HK-2 (cell line): Measurements from ENCODE around the gene FOLR1.

Experiments
- DNase-seq: peaks from one replicate; pipeline ENCODE4 v3.0.0-alpha.2; 2018; ENCODE audit not compliant: unreplicated experiment

FOLR1 gene

DNA sequence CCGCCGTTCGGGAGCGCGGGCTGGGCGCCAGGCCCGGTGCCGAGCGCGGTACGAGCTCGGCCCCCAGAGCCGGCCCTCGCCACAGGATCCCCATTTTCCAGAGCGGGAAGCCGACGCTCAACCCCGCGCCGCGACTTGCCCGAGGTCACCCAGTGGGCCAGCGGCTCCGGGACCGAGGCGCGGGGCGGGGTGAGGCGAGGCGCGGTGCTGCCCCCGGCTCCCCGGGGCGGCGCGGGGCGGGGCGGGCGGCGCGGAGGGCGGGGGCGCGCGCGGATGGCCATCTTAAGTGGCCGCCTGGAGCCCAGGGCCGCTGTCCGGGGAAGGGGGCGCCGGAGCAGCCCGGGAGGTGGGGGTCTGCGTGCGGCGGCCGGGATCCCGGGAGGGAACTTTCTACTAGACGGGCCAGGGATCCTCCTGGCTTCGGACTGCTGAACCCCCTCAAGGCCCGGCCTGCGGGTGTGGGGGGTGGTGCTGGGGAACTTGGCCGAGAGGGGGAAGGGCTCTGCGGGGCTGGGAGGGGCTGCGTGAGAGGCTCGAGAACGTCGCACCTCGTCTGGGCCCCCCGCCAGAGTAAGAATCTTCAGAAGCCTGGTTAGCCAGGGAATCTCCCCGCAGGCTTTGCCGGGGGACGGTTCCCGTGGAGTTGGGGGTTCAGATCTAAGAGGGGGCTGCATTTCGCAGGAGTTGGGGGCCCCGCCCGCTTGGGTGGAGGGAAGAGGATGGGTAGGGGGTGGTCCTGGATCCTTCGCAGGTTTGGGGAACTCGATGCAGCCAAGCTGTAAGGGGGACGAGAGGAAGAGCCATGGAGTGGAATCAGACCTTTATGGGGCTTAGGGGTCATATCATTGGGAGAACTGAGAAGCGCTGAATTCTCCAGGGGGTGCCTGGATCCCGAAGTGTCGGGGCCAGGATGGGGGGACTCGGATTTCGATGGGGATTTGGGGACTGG lies 31.9 kb downstream of the FOLR1 start:
- DNase-seq: peak; percentile 59

DNA sequence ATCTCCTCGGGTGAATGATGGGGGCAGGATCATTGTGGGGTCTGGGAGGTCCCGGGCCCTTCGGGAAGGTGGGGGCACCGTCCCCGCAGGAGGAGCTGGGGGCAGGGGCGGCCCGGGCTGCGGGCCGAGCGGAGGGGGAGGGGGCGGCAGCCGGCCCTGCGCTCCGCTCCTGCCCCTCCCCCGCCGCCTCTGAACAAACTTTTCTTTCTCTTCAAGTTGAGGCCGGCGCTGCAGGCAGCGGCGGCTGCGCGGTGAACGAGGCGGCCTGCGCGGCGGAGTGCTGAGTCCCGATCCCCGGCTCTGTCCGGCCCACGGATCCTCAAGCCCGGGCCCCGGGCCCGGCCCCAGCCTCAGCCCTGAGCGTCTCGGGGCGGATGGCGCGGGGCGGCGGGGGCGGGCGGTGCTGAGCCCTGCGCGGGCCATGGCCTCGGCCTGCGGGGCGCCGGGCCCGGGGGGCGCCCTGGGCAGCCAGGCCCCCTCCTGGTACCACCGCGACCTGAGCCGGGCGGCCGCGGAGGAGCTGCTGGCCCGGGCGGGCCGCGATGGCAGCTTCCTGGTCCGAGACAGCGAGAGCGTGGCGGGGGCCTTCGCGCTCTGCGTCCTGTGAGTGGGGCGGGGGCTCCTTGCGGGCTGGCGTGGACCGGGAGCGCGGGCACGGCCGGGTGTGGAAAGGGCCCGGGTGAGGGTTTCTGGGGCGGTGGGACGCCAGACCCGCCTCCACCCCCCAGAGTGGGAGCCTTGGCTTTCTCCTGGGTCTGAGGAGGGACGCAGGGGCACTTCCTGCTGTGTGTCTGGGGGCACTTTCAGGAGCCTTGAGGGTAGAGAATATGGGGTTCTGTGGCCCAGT lies 32.8 kb downstream of the FOLR1 start, which contains the start of gene INPPL1:
TSS of gene INPPL1 (plus strand) at position 204 of the 847 bp plus-strand sequence. CDS start at position 422, 218 bp downstream.
- peak; percentile 27 for DNase-seq

DNA sequence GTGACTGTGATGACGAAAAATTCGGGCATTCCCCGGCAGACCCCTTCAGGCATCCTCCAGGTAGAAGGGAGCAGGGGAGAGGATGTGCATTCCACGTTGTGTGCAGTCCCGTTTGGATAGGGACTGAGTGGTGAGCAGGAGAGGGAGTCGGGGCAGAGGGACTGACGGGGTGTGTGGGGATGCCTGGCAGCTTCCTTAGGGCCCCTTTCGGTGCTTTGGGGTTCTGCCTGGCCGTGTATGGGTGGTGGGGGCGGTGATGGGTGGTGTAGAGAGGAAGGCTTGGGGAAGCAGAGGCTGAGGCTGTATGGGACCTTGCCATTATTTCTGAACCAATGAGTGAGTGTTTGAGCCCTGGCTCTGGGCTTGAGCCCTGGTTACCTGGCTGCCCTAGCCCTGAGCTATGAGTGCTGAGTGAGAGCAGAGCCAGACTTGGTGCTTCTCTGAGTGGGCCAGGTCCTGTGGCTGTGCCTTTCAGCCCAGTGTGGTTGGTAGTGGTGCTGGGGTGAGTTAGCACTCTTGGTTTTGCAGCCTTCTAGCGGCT lies 33.5 kb downstream of the FOLR1 start:
- DNase-seq: peak; percentile 18

DNA sequence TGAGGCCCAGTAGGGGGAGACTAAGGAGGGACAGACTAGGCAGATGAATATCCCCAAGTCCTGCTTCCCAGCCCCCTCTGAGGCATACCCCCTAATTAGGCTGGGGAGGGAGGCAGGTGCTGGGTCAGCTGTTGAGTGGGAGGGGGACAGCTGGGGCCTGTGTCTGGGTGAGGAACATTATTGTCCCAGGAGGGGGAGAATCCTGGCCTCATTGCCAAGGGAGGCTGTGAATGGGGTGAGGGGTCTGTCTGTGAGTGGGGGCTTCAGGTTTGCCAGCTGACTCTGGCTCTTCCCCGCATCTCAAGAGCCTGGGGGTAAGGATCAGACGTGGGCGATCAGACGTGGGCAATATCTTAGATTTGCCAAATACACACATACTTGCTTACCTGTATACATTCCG lies 34.8 kb downstream of the FOLR1 start:
- no peak for DNase-seq

DNA sequence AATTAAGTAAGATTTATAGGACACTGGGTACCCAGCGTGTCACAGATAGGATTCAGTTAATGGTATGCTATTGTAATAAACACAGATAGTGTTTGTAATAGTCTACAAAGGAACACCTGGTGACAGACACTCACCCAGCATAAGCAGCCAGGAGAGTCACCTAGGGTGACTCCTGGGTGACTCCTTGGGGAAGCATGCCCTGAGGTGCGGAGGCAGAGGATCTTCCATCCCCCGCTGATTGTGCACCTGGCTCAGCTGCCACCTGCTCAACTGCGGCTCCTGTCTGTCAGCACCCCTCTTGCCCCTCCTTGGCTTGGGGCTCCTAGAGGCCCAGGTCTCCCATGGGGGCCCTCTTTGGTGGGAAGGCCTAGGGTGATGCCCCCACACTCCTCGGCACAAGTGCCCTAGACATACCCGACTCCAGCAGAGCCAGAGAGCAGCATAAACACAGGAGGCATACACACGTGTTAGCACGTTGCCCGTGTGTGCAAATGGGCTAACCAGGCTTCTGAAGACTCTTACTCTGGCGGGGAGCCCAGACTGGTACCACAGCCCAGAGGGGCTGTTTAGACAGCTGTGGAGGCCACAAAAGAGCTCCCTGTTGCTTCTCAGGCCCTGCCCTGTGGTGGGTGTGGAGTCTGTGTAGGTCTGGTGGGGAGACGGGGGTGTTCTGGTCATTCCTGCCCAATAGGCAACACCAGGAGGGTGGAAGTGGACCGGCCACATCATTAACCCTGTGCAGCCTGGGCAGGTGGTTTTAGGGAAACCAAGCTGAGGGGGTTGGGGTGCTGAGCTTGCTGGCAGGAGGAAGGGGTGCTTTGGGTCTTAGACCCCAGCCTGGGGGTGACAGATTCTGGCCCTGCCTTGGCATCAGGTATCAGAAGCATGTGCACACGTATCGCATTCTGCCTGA lies 35.6 kb downstream of the FOLR1 start:
- no peak for DNase-seq

DNA sequence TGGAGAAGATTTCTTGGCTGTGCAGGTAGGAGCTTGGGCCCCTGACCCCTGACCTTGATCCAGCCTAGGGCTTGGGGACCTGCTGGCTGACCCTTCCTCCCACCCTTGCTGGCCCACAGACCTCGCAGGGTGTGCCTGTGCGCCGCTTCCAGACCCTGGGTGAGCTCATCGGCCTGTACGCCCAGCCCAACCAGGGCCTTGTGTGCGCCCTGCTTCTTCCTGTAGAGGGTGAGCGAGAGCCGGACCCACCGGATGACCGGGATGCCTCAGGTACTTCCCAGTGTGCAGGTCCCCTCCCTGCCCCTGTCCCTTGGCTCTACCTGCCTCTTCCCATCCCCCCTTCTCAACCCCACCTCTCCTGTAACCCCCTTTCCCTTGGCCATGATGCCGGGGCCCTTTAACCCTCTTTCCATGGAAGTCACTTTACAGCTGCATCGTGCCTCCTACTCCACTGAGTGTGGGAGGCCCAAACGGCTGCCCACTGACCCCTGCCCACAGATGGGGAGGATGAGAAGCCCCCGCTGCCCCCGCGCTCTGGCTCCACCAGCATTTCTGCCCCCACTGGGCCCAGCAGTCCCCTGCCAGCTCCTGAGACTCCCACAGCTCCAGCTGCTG lies 36.4 kb downstream of the FOLR1 start:
- no peak for DNase-seq

DNA sequence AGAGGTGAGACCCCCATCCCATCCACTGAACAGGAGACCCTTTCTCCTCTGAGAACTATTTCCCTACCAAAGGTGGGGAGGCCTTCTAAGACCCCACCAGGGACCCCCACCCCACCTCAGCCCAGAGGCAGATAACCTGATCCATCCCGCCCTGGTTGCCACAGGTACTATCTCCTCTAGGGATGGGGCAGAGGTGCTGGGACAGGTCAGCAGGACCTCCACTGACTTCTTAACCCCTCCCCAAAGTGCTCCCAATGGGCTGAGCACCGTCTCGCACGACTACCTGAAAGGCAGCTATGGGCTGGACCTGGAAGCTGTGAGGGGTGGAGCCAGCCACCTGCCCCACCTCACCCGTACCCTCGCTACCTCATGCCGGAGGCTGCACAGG lies 36.9 kb downstream of the FOLR1 start:
- no peak for DNase-seq

DNA sequence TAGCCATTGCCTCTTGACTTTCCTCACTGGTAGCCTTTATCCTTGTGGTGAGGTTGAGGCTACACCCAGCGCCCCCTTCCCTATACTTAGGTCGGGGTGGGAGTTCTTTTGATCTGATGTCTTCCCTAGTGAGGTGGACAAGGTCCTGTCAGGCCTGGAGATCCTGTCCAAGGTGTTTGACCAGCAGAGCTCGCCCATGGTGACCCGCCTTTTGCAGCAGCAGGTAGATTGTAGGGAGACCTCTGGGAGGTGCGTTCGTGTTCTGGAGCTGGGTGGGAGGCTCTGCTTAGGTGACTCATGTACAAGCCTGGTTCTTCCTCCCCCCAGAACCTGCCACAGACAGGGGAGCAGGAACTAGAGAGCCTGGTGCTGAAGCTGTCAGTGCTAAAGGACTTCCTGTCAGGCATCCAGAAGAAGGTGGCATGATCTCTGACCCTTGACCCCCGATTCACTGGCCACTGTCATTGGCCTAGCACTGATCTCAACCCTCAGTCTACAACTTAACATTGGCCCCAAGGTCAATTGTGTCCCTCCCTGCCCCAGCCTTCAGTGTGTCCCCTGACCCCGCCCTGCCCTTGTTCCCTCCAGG lies 37.5 kb downstream of the FOLR1 start:
- DNase-seq: no peak

DNA sequence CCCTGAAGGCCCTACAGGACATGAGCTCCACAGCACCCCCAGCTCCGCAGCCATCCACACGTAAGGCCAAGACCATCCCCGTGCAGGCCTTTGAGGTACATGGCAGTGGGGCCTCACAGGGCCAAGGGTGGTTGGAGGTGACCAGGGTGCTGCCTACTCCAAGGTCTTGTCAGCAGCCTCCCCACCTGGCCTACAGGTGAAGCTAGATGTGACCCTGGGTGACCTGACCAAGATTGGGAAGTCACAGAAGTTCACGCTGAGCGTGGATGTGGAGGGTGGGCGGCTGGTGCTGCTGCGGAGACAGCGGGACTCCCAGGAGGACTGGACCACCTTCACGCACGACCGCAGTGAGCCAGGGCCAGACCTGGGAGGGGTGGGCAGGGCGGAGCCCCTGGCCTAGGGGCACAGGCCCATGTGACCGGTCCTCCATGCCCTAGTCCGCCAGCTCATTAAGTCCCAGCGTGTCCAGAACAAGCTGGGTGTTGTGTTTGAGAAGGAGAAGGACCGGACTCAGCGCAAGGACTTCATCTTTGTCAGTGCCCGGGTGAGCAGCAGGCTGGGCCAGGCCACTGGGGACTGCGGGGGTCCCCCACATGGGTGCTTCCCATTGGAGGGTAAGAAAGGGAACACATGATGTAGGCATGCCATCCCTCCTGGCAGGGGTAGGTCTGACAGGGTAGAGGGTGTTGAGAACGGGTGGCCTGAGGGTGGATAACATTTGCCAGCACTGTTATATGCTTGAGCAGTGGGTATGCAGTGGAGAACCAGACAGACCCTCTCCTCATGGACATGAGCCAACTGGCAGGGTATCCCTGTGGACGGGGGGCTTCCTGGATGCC lies 38.2 kb downstream of the FOLR1 start:
- DNase-seq: no peak

DNA sequence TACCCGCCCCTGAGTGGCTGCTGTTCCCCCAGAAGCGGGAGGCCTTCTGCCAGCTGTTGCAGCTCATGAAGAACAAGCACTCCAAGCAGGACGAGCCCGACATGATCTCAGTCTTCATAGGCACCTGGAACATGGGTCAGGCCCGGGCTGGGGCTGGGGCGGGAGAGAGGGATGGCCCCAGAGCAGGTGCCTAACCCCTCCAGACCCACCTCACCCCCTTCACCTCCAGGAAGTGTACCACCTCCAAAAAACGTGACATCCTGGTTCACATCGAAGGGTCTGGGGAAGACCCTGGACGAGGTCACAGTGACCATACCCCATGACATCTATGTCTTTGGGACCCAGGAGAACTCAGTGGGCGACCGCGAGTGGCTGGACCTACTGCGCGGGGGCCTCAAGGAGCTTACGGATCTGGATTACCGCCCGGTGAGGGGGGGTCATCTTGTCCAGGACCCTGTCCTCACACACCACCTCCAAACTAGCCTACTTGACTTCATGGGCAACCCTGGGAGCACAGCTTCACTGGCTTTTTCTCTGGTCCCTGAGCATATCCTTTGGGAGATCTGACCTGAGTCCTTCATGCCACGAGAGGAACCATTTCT lies 38.9 kb downstream of the FOLR1 start:
- DNase-seq: no peak

DNA sequence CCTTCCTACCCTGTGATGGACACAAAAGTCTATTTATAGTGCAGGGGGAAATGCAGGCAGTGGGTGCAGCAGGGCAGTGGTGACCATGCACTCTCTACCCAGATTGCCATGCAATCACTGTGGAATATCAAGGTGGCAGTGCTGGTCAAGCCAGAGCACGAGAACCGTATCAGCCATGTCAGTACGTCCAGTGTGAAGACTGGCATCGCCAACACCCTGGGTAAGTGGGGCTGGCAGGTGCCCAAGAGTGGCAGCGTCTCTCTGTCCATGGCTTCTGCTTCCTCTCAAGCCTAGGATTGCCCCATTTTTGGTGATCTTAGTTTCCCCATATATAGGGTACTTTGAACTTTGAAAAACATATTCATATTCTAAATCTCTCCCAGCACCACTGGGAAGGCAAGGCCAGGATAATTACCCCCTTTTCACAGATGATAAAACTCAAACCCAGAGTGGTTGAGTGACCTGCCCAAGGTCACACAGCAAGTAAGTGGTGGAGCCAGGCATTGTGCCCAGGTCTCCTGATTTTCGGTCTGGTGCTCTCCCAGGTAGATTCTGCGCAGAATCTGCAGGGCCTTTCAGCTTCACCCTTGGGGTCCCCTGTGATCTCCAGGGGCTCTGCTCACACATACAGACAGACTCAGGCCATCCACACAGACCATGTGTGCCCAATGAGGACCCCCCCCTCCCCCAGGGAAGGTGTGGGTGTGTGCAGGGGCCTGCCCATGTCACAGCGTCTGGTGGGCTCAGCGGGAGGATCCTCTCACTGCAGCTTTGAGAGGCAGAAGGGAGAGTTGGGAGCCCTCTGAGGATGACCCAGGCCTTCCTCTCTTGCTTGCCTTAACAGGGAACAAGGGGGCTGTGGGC lies 39.7 kb downstream of the FOLR1 start:
- DNase-seq: no peak

DNA sequence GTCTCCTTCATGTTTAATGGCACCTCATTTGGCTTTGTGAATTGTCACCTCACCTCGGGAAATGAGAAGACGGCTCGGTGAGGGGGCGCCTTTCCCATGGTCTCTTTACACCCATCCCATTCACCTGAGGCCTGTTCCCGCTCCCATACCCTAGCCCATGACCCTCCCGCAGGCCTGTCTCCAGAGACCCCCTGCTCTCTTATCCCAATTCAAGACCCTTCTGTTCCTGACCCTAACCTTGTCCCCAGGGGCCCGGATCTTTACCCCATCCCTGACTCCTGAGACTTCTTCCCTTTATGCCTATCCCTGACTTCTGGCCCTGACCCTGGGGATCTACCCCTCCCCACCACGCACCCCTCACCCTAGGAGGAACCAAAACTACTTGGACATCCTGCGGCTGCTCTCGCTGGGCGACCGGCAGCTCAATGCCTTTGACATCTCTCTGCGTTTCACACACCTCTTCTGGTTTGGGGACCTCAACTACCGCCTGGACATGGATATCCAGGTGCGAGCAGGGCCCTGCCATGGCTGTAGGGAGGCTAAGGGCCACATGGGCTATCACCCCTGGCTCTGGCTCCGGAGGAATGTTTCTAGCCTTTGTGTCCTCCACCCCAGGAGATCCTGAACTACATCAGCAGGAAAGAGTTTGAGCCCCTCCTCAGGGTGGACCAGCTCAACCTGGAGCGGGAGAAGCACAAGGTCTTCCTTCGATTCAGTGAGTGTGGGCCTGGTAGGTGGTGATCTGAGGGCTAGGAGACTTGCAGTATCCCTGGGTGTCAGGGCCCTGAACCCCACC lies 40.5 kb downstream of the FOLR1 start:
- DNase-seq: no peak

DNA sequence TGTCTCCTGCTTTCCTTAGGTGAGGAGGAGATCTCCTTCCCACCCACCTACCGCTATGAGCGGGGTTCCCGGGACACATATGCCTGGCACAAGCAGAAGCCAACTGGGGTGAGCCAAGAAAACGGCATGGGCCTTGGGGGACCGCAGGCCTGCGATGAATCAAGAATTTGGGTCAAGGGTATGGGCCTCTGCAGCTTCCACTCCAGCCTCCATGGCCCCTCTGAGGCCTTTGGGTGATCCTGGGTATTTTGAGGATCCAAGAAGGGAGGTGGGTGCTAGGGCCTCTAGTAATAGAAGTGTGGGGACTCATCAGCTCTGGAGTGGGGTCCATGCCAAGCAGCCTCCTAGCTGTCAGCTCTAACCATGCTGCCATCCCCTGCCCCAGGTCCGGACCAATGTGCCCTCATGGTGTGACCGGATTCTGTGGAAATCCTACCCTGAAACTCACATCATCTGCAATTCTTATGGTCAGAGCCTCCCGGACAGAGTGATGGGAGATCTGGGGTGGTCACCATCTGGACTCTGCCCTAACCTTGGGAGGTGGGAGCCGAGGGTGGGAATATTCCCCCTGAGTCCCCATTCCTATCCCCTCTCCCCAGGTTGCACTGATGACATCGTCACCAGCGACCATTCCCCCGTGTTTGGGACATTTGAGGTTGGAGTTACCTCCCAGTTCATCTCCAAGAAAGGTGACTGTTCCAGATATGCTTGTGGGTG lies 41.3 kb downstream of the FOLR1 start:
- no peak for DNase-seq

DNA sequence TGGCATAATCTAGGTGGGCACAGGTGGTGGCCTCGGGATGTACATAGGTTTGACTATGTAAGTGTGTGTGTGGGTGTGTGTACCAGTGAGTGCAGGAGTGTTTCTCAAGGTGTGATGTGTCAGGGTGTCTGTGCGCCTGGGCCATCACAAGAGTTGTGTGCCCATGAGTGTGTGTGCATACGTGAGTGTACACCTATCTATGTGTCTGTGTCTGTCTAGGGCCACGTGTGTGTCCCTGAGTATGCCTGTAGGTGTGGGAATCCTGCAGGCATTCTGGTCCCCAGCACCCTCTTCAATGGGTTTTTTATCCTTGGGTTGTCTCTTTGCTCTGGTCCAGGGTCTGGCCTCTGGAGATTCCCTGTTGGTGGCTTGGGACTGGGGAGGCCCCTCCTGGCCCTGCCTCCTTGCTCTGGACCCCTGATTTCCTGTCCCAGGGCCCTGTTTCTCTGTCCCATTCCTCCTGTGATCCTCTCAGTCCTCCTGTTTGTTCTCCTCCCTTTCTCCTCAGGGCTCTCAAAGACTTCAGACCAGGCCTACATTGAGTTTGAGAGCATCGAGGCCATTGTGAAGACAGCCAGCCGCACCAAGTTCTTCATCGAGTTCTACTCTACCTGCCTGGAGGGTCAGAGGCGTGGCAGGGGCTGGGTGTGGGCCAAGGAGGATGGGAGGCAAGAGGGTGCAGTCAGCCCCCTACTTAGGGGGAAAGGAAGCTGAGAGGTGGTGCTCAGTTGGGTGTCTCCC lies 42.0 kb downstream of the FOLR1 start:
- no peak for DNase-seq

DNA sequence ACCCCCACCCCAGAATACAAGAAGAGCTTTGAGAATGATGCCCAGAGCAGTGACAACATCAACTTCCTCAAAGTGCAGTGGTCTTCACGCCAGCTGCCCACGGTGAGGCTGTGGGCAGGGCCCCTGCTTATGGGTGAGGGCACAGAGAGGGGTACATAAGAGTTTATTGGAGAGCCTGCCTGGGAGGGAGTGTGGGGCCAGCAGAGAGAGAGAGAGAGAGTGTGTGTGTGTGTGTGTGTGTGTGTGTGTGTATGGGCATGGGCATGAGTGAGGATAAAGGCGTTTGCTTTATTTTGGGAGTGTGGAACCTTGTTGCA lies 42.5 kb downstream of the FOLR1 start:
- no peak for DNase-seq

DNA sequence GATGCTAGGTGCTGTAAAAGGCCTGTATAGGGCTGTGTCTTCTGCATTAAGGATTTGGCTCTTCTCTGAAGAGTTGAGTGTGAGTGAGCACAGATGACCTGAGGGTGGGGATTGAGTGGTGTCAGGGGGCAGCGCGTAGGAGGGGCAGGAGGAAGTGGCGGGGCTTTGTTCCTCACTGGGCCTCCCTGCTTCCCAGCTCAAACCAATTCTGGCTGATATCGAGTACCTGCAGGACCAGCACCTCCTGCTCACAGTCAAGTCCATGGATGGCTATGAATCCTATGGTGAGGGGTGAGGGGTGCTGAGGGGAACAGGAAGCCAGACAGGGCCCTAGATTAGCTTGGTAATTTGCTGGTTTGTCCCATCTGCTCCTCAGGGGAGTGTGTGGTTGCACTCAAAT lies 43.0 kb downstream of the FOLR1 start:
- no peak for DNase-seq
